ENCODE measurements around the gene PTPRD.
A peak's percentile ranks its signal among the peaks of the same experiment; 100 is the strongest.

PTPRD gene

DNA sequence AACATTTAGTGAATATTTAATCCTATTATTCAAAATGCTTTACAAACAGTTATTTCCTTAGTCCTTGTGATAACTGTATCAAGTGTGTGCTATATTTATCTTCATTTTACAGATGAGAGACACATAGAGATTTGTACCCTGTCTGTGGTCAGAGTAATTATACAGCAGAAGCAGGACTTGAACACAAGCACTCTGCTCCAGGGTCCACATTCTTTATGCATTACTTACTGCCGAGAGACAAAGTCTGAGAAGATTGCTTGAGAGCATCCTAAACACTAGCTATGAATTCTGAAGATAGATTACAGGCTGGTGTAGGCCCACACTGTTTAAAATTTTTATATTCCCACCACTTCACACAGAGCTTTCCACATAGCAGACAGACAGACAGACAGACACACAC is 1887.2 kb downstream of the PTPRD start:
- TF ChIP-seq, protein P1, sequence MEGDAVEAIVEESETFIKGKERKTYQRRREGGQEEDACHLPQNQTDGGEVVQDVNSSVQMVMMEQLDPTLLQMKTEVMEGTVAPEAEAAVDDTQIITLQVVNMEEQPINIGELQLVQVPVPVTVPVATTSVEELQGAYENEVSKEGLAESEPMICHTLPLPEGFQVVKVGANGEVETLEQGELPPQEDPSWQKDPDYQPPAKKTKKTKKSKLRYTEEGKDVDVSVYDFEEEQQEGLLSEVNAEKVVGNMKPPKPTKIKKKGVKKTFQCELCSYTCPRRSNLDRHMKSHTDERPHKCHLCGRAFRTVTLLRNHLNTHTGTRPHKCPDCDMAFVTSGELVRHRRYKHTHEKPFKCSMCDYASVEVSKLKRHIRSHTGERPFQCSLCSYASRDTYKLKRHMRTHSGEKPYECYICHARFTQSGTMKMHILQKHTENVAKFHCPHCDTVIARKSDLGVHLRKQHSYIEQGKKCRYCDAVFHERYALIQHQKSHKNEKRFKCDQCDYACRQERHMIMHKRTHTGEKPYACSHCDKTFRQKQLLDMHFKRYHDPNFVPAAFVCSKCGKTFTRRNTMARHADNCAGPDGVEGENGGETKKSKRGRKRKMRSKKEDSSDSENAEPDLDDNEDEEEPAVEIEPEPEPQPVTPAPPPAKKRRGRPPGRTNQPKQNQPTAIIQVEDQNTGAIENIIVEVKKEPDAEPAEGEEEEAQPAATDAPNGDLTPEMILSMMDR (IDR thresholded peaks at IDR 0.05; ENCODE audit: insufficient read depth, low read depth, low read length, missing control alignments): no peak
- DNase-seq (ENCODE audit: low read depth): no peak
- H3K4me3 ChIP-seq (ENCODE audit: low read length): no peak overlapping the region

DNA sequence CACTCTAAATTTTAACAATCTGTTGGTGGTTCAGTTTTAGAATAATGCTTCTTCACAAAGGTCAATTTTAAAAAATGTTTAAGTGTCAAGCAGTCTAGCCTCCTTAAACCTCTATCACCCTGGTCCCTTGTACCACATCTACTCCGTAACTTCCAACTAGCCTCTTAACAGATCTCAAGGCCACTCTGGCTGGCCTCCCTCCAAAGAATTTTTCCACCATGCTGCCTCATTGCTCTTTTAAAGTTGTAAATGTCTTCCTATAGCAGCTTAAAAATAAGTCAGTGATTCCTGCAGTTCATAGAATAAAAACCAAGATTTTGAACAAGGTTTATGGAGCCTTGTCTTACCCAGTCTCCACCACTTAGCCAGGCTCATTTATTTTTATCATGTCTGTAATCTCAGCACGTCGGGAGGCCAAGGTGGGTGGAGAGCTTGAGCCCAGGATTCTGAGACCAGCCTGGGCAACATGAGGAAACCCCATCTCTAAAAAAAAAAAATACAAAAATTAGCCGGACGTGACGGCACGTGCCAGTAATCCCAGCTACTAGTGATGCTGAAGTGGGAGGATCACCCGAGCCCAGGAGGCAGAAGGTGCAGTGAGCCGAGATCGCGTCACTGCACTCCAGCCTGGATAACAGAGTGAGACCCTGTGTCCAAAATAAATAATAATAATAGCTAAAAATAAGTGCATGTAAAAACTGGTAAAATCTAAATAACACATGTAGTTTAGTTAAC is 1888.4 kb downstream of the PTPRD start:
- no peak overlapping the region for H3K4me3 ChIP-seq (ENCODE audit: low read length)
- TF ChIP-seq, protein P1 (IDR thresholded peaks at IDR 0.05; ENCODE audit: insufficient read depth, low read depth, low read length, missing control alignments): no peak
- no peak for DNase-seq (ENCODE audit: low read depth)

DNA sequence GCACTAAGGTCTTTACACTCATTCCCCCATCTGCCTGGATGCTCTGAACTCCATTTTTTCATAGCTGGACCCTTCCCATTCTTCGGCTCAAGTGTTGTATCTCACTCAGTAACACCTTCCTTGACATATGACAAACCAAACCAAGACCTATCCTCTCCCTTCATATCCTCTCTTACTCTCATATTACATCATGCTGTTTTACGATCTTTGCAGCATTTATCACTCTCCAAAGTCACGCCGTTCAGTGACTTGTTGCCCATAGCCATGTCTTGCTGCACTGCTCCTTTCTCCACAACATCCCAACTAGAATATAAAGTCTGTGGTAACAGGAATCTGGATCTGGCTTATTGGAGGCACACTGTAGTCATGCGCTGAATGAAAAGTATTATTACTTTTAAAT is 1889.6 kb downstream of the PTPRD start:
- DNase-seq (ENCODE audit: low read depth): no peak
- TF ChIP-seq, protein P1 (IDR thresholded peaks at IDR 0.05; ENCODE audit: insufficient read depth, low read depth, low read length, missing control alignments): no peak
- H3K4me3 ChIP-seq (ENCODE audit: low read length): no peak overlapping the region

DNA sequence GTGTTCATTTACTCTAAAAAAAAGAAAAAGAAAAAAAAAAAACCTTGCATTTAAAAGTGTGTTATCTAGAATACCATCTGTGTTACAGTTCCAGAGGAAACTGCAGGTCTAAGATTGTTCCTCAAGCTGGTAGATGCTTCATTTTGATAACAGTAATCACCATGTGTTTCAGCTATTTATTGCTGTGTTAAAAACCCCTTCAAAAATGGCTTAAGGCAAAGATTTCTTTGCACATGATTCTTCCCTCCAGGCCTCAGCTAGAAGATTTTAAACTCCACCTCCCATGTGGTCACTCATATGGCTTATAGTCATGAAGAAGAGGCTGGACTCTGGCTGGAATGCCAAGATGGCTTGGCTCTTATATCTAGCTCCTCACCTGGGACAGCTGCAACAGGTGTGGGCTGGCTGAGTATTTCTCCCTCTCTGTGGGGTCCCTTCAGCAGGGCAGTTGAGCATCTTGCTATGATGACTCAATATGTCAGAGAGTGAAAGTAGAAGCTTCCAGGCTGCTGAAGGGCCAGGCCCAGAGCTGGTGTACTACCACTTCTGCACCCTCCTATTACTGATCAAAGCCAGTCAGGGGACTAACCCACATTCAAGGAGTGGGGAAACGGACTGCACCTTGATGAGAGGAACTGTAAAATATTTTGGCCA is 1892.8 kb downstream of the PTPRD start:
- TF ChIP-seq, protein P1 (IDR thresholded peaks at IDR 0.05; ENCODE audit: insufficient read depth, low read depth, low read length, missing control alignments): no peak
- H3K4me3 ChIP-seq (ENCODE audit: low read length): no peak overlapping the region
- DNase-seq (ENCODE audit: low read depth): no peak

DNA sequence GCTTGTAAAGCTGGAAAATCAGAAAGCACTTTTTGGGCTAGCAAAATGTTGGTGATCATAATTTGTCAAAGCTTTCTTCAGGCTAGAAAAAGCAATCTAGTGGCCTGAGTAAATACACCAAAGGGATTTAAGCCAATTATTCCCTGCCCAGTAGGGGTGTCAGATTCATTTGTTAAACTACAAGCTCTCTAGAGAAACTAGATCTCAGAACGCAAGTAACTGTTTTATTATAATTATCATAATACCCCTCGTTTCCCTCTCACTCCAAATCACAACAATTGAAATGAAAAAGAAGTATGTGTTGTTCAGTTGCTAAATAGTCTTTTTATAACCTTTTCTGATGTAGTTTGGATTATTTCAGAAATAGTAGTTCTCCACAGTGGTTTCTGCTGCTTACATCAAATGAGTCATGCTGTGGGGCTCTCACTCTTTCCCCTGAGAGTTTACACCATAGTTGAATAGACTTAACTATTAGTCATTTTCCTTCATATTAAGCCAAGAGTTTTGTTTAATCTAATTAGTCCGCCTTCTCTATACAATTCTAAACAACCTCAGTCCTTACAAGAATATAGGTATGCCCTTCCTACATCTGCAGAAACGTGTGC is 1894.6 kb downstream of the PTPRD start:
- TF ChIP-seq, protein P1 (IDR thresholded peaks at IDR 0.05; ENCODE audit: insufficient read depth, low read depth, low read length, missing control alignments): no peak
- no peak overlapping the region for H3K4me3 ChIP-seq (ENCODE audit: low read length)
- peak; percentile 0 for DNase-seq (ENCODE audit: low read depth)

DNA sequence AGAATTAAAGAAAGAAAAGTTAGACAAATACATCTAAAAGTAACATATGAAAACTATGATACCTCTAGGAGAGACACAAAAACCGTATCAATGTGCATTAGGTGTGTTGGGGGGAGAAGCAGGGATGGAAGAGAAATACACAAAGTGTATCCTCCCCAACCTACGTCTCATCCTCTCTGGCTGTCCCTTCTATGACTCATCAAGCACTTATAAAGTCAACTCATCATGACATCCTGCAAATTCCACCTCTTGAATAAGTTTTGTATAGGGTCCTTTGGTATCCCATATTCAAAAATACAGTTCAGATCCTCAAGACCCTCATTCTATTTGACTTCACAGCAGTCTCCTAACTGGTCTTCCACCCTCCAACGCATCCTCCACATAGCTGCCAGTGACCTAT is 1895.7 kb downstream of the PTPRD start:
- no peak for DNase-seq (ENCODE audit: low read depth)
- TF ChIP-seq, protein P1 (IDR thresholded peaks at IDR 0.05; ENCODE audit: insufficient read depth, low read depth, low read length, missing control alignments): no peak
- no peak overlapping the region for H3K4me3 ChIP-seq (ENCODE audit: low read length)

Measured in epithelial cell of esophagus (primary cell).